Stimulated activated memory B cell treated with anti-CD40 and anti-IgM and Interleukin-4, amounts not matched to agents 10 μg/mL and 1 μg/mL and 100 μg/mL, for 72 hours (primary cell): ENCODE measurements around the gene TSPAN11.
"Not testable (repeated sequence)": the region's sequence is repeated elsewhere in the genome, so short reads cannot be mapped to it uniquely, and the experiment has no call there.

ENCODE experiments used
- ATAC-seq: fragments of 150-1000 bp; cut with Tn5 transposase; 2 replicates; pipeline ENCODE4 v1.10.0; 2021
- H3K27ac Mint-ChIP-seq: one replicate; pipeline ENCODE4 v1.8.0; 2022; ENCODE audit warnings: mild to moderate bottlenecking, mixed read lengths
- H3K27me3 Mint-ChIP-seq: one replicate; pipeline ENCODE4 v1.8.0; 2022; ENCODE audit warnings: mixed read lengths
- H3K36me3 Mint-ChIP-seq: one replicate; pipeline ENCODE4 v1.8.0; 2022; ENCODE audit warnings: mixed read lengths
- H3K4me1 Mint-ChIP-seq: one replicate; pipeline ENCODE4 v1.8.0; 2022; ENCODE audit warnings: mixed read lengths
- H3K4me3 Mint-ChIP-seq: one replicate; pipeline ENCODE4 v1.8.0; 2022; ENCODE audit warnings: mild to moderate bottlenecking, moderate library complexity, mixed read lengths
- H3K9me3 Mint-ChIP-seq: one replicate; pipeline ENCODE4 v1.8.0; 2022; ENCODE audit warnings: mixed read lengths

Gene TSPAN11

DNA sequence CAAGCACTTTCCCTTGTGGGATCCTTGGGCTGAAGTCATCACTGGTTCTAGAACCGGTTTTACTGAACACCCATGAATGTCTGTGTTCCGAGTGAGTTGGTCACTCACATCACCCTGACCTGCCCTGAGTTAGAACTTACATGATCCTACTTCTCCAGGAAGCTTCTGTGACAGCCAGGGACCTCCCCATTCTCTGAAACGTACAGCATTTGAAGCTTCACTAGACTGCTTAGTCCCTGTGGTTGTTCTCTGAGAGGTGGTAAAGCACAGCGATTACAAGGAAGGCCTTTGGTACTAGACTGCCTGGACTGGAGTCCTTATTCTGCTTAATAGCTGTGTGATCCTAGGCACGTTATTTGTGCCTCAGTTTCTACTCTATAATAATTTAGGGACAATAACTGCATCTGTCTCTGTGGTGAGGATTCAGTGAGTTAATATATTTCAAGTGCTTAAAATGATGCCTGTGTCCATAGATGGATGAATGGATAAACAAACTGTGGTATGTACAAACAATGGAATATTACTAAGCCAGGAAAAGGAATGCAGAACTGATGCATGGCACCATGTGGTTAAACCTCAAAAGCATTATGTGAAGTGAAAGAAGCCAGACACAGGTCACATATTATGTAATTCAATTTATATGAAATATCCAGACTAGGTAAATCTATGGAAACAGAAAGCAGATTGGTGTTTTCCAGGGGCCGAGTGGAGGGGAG lies 92.4 kb downstream of the TSPAN11 start:
- H3K9me3 Mint-ChIP-seq = no peaks in the 10 kb centered on the region
- no peaks in the 10 kb centered on the region for H3K36me3 Mint-ChIP-seq
- H3K27me3 Mint-ChIP-seq = peaks cover 14% of the 10 kb centered on the region
- H3K4me1 Mint-ChIP-seq = no peaks in the 10 kb centered on the region
- ATAC-seq = no peak
- H3K27ac Mint-ChIP-seq = no peak overlapping the region
- no peak overlapping the region for H3K4me3 Mint-ChIP-seq

DNA sequence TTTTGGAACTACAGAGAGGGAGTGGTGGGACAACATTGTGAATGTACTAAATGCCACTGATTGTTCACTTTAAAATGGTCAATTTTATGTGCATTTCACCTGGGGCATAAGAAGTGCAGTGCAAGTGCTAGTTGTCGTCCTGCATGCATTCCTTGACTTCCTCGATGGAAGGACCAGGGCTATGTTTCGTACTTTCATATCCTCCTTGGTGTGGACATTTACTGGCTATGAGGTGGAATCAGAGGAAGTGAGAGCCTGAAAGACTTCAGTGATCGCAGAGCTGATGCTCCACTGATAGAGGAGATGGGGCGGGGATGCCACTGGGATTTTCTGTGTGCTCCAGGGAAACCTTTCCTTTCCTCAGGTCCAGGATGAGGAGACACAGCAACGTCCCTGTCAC lies 93.0 kb downstream of the TSPAN11 start:
- Mint-ChIP-seq H3K4me1 (no peaks in the 10 kb centered on the region), H3K36me3 (no peaks in the 10 kb centered on the region), H3K4me3 (no peak overlapping the region), H3K27ac (no peak overlapping the region), H3K27me3 (peaks cover 14% of the 10 kb centered on the region), H3K9me3 (no peaks in the 10 kb centered on the region)
- no peak for ATAC-seq

DNA sequence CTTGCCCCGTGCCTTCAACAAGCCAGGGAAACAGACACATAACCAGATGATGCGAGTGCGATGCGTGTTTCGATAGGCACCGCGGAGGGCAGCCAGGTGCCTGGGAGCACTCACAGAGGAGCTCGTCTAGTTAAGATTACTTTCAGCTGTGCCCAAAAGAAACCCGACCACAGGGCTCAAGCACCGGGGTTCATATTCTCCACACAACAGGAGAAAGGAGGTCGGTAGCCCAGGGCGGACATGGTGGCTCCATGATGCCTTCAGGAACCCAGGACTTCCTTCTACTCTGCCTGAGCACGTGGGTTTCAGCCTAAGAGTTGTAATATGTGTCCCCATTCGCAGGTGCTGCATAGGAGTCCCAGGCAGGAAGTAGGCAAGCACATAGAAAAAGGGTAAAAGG lies 93.4 kb downstream of the TSPAN11 start:
- Mint-ChIP-seq H3K4me1 (no peaks in the 10 kb centered on the region), H3K27me3 (peaks cover 14% of the 10 kb centered on the region), H3K9me3 (no peaks in the 10 kb centered on the region), H3K36me3 (no peaks in the 10 kb centered on the region), H3K27ac (no peak overlapping the region), H3K4me3 (no peak overlapping the region)
- ATAC-seq = no peak

DNA sequence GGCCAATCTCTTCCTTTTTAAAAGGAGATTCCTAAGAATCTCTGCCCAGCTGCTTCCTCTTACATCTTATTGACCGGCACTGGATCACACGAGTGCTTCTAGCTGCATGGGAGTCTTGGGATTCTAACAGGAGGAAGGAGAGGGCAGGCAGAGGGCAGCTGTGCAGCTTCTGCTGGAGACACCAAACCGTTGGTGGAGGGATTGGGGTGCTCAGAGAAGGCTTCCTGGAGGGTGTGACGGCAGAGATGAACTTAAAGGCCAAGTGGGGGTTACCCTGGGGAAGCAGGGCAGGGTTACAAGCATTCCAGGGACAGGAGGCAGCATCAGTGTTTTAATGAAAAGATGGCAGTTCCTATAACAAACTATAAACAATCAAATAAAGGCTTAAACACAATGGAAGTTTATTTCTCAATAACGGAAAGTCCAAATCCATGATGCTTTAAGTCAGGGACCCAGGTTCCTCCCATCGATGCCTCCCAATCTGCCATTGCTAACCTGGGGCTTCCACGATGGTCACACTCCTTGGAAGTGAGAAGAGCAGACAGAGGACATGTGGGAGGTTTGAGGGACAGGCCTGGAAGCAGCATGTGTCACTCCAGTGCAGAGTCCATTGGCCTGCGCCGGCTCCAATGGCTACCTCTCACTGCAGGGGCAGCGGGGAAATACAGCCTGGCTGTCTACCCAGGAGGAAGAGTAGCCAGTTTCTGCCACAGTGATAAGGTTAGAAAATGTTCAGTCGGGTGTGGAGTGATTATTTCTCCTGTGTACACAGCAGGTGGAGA lies 94.0 kb downstream of the TSPAN11 start:
- Mint-ChIP-seq H3K27ac (no peak overlapping the region), H3K36me3 (no peaks in the 10 kb centered on the region), H3K4me3 (no peak overlapping the region), H3K9me3 (no peaks in the 10 kb centered on the region), H3K27me3 (peaks cover 14% of the 10 kb centered on the region), H3K4me1 (no peaks in the 10 kb centered on the region)
- no peak for ATAC-seq

DNA sequence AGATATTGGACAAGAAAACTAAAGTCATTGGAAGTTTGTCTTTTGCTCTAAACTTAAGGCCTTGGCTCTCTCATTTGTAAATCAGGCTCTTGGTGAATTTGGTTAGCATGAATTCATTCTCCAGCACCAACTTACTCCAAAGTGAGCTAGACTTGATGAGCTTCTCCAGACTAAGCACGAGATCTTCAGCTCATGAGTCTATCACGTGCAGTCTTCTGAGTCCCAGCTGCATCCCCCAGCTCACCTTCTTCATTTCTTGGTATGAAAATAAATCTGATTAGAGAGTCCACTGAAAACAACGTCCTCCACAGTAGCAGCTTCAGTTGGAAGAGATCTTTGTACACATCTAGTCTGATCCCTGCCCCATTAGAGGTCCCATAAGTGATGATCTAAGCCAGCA lies 94.6 kb downstream of the TSPAN11 start:
- no peak overlapping the region for H3K27ac Mint-ChIP-seq
- no peaks in the 10 kb centered on the region for H3K36me3 Mint-ChIP-seq
- H3K4me3 Mint-ChIP-seq = no peak overlapping the region
- H3K9me3 Mint-ChIP-seq = peaks cover 3% of the 10 kb centered on the region
- ATAC-seq = no peak
- no peaks in the 10 kb centered on the region for H3K4me1 Mint-ChIP-seq
- H3K27me3 Mint-ChIP-seq = peaks cover 14% of the 10 kb centered on the region

DNA sequence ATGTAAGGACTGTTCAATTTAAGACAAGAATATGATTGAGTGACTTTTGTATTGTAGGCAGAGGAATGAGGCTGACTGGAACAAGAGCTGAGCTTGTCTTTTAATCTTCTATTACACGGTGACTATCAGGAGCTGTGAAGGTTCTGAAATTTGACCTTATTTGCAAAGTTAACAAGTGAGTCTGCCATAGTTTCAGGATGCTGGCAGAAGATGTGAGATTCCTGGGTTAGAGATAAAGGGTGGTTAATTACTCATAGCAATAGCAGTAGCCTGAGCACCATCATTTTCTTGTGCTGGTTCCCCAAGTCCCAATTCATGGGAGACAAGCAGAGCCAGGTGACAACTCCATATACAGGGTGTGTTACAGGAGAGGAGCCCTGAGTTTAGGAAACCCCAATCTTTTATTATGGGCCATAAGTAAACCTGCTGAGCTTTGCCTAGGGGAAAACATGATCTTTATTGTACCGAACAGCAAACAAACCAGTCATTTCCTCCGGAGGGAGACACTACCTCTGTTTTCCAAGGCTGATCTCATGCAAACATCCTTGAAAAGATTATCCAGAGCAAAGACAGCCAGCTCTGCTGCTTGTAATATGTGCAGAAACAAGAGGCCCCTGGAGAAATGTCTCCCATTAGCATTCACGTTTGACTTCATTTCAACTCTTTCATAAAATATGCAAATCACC lies 95.4 kb downstream of the TSPAN11 start:
- peaks cover 14% of the 10 kb centered on the region for H3K27me3 Mint-ChIP-seq
- H3K4me3 Mint-ChIP-seq = no peak overlapping the region
- H3K9me3 Mint-ChIP-seq = peaks cover 3% of the 10 kb centered on the region
- H3K27ac Mint-ChIP-seq = no peak overlapping the region
- no peaks in the 10 kb centered on the region for H3K4me1 Mint-ChIP-seq
- no peak for ATAC-seq
- H3K36me3 Mint-ChIP-seq = no peaks in the 10 kb centered on the region

DNA sequence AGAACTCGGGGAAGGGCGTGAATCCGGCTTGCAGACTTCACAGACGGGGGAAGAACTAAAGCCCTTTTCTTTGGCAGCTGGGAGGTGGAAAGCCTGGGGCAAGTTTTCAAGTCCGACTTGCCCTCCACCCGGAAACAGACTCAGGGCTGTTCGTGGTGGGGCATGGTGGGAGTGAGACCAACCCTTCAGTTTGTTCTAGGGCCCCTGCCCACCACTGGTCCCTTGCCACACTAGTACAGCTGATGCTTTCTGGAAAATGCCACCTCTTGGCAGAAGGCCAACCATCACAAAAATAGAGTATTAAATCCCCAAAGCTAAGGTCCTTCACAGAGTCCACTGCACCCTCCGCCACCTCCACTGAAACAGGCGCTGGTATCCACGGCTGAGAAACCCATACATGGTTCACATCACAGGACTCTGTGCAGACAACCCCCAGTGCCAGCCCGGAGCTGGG lies 96.8 kb downstream of the TSPAN11 start:
- Mint-ChIP-seq H3K9me3 (peaks cover 3% of the 10 kb centered on the region), H3K4me1 (no peaks in the 10 kb centered on the region), H3K27me3 (peaks cover 14% of the 10 kb centered on the region), H3K27ac (no peak overlapping the region), H3K4me3 (no peak overlapping the region), H3K36me3 (no peaks in the 10 kb centered on the region)
- ATAC-seq = no peak

DNA sequence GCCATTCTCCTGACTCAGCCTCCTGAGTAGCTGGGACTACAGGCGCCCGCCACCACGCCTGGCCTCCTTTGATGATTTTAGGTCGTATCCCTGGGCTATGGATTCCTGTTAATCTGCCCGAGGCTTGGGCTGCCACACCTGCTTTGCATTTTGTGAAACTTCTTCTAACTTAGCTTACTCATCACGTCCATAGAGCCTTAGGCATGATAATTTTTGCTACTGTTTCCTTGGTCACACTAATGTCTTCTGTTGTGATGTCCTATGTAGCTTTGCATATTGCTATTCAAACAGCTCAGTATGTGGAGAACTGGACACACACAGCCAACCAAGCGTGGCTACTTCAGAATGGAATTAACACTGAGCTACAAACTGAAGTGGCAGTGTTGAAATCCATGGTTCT lies 99.7 kb downstream of the TSPAN11 start:
- no peaks in the 10 kb centered on the region for H3K36me3 Mint-ChIP-seq
- no peaks in the 10 kb centered on the region for H3K4me1 Mint-ChIP-seq
- no peak overlapping the region for H3K27ac Mint-ChIP-seq
- H3K27me3 Mint-ChIP-seq = peaks cover 14% of the 10 kb centered on the region
- peaks cover 3% of the 10 kb centered on the region for H3K9me3 Mint-ChIP-seq
- ATAC-seq = no peak
- no peak overlapping the region for H3K4me3 Mint-ChIP-seq

DNA sequence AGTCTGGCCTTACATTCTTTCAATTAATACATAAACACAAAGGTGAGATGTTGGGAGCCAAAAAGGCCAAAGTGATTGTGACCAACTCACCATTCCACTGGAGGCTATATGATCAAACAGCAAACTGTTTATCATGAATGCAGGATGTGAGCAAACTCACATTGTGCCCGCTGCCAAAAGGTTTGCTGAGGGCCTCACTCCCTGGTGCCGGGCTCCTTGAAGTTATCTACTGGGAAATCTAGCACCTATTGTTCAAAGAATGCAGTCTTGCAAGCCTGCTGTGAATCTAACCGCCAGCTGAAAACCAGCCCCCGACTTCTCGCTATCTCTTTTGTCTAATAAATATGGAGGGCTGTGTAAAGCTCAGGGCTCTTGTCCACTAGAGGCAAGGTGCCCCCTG lies 100.5 kb downstream of the TSPAN11 start:
- not testable (repeated sequence) for H3K36me3 Mint-ChIP-seq, ATAC-seq, H3K4me1 Mint-ChIP-seq, H3K27ac Mint-ChIP-seq, H3K9me3 Mint-ChIP-seq, H3K4me3 Mint-ChIP-seq
- peaks cover 13% of the 10 kb centered on the region for H3K27me3 Mint-ChIP-seq

DNA sequence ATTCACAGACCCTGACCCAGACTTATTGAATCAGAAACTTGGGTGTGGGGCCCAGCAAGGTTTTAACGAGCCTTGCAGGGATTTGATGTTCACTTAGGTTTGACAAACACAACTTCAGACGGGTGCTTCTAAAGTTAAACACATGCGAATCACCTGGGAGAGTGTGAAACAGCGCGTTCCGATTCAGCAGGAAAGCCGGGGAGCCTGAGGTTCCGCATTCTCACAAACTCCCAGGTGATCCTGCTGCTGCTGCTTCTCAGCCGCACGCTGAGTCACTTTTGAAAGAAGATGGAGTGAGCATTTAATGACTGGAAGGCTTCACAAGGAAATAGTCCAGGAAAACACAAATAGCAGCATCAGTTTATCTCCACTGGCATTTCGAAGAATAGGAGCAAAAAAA lies 102.9 kb downstream of the TSPAN11 start:
- H3K27me3 Mint-ChIP-seq = no peaks in the 10 kb centered on the region
- peaks cover 3% of the 10 kb centered on the region for H3K9me3 Mint-ChIP-seq
- no peak overlapping the region for H3K27ac Mint-ChIP-seq
- H3K36me3 Mint-ChIP-seq = no peaks in the 10 kb centered on the region
- H3K4me1 Mint-ChIP-seq = no peaks in the 10 kb centered on the region
- no peak overlapping the region for H3K4me3 Mint-ChIP-seq
- no peak for ATAC-seq

DNA sequence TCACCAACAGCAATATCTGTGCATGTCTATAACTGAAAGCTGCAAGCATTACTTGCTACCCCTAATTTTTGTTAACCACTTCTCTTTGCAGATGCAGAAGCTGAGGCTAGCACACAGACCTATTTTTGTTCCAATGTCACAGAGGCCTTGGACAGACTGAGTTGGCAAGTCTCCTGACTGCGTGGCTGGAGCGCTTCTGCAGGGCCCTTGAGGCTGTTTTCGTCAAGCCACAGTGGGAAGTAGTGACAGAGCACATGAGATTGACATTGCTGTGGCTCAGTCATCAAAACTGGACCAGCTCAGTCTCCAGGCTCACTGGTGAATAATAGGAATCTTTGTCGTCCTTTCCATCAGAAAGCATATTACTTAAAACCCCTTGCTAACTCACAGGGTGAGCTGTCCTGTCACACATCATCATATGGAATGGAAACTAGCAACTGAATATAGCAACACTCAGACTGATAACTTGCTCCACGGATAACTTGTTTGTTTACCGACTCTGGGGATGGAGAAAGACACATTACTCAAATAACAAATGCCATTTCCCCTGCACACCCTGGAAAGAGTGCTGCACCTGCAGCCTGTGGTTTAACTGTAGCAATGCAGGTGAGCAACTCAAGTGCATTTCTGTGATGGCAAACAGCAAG lies 103.5 kb downstream of the TSPAN11 start:
- Mint-ChIP-seq H3K36me3 (no peaks in the 10 kb centered on the region), H3K4me1 (no peaks in the 10 kb centered on the region), H3K27ac (no peak overlapping the region), H3K9me3 (peaks cover 3% of the 10 kb centered on the region), H3K27me3 (no peaks in the 10 kb centered on the region), H3K4me3 (no peak overlapping the region)
- no peak for ATAC-seq

DNA sequence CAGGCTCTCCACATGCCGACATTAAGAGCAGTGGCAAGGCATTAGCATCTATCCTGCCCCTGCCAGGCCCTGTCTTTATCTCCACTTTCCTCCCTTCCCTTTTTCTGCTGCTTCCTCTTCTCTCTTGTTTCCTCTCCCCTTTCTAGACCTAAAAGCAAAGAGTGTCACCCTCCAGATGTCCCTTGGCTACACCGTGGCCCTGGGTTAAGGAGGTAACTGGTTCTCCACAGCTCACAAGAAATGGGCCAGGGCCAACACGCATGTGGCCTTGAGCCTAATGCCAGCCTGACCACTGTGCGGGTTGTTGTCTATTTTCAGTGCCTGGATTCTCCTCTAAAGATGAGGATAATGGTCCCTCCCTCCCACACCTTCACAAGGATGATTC lies 105.4 kb downstream of the TSPAN11 start:
- no peaks in the 10 kb centered on the region for H3K36me3 Mint-ChIP-seq
- no peak overlapping the region for H3K4me3 Mint-ChIP-seq
- ATAC-seq = no peak
- H3K9me3 Mint-ChIP-seq = no peaks in the 10 kb centered on the region
- no peak overlapping the region for H3K27ac Mint-ChIP-seq
- H3K4me1 Mint-ChIP-seq = no peaks in the 10 kb centered on the region
- peaks cover 16% of the 10 kb centered on the region for H3K27me3 Mint-ChIP-seq

DNA sequence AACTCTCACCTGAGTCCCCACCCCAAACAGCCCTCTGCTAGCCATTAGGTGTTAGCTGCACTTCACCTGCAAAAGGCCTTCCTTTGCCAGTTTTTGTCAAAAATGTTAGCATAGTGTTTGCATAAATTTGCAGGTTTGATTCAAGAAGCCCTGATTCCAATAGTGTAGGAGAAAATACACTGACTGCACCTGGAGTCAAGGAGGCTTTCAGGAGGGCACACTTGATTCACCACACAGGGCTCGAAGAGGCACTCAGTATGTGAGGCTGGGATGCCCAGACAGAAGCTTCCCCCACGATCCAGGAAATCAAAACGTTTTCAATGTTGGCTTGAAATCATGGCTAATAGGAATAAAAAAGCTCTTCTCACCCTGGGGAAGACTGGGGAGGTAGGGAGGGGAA lies 106.6 kb downstream of the TSPAN11 start:
- no peaks in the 10 kb centered on the region for H3K36me3 Mint-ChIP-seq
- H3K4me3 Mint-ChIP-seq = no peak overlapping the region
- H3K27ac Mint-ChIP-seq = no peak overlapping the region
- no peaks in the 10 kb centered on the region for H3K9me3 Mint-ChIP-seq
- H3K27me3 Mint-ChIP-seq = peaks cover 20% of the 10 kb centered on the region
- H3K4me1 Mint-ChIP-seq = no peaks in the 10 kb centered on the region
- ATAC-seq = no peak

DNA sequence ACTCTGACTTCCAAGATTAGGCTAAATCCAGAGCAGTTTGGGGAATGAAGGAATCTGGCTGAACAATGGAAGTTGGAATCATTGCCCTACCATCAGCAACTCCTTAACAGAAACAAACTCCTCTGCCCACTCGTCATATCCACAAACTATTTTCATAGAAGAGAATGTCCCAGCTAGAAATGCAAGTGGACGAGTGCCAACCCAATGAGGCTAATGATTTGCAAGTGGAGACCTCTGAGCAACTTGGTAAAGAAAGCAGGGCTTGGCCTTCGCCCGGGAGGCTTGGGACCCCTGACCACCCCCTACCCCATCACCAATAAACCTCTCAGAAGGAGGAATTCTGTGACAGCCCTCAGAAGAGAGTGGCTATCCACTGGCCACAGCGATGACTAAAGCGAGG lies 107.1 kb downstream of the TSPAN11 start:
- no peak for ATAC-seq
- H3K27ac Mint-ChIP-seq = no peak overlapping the region

DNA sequence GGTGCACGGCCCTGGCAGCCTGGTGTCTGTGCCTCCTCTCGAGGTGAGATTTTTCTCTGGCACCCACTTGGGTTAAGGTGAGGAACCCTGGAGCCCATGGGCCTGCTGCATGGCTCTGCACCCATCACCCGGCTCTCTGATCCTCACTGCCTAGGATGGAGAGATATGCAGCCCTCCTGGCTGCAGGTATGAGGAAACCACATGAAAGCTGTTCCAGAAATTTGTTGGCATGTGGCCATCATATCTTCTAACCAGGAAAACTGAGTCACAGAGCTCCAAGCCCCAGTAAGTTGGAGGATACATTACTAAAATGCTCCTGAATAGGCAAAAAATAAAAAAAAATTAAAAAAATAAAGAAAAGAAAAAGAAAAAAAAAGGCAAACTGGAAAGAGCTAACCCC lies 107.8 kb downstream of the TSPAN11 start:
- Mint-ChIP-seq H3K27me3 (peaks cover 27% of the 10 kb centered on the region), H3K4me1 (no peaks in the 10 kb centered on the region), H3K9me3 (no peaks in the 10 kb centered on the region), H3K4me3 (no peak overlapping the region), H3K27ac (no peak overlapping the region), H3K36me3 (no peaks in the 10 kb centered on the region)
- ATAC-seq = no peak

More for the DNA sequence above, 107.1 kb downstream of the TSPAN11 start:
- H3K9me3 Mint-ChIP-seq = no peaks in the 10 kb centered on the region
- no peaks in the 10 kb centered on the region for H3K4me1 Mint-ChIP-seq
- no peak overlapping the region for H3K4me3 Mint-ChIP-seq
- peaks cover 26% of the 10 kb centered on the region for H3K27me3 Mint-ChIP-seq
- no peaks in the 10 kb centered on the region for H3K36me3 Mint-ChIP-seq
